Vagina (tissue), 2 donors: Measurements from ENCODE around the gene FSIP1.

ENCODE experiments used
- POLR2A ChIP-seq, 2 donors: fragments of 450-650 bp; IDR thresholded peaks; one replicate each; pipeline ENCODE4 v1.6.1; 2017; ENCODE audit warnings: antibody characterized with exemption in 2 of 2, mild to moderate bottlenecking in 2 of 2, moderate library complexity in 2 of 2
- TF ChIP-seq, protein P1 (sequence below), 3 experiments: fragments of 450-650 bp in 2 of 3; fragments of 200-600 bp in 1 of 3; sonication (generic) in 1 of 3; IDR thresholded peaks; one replicate each; pipeline ENCODE4 v1.5.1; 2017 to 2019; ENCODE audit warnings: antibody characterized with exemption in 3 of 3, mild to moderate bottlenecking in 2 of 3, moderate library complexity in 2 of 3

DNA sequence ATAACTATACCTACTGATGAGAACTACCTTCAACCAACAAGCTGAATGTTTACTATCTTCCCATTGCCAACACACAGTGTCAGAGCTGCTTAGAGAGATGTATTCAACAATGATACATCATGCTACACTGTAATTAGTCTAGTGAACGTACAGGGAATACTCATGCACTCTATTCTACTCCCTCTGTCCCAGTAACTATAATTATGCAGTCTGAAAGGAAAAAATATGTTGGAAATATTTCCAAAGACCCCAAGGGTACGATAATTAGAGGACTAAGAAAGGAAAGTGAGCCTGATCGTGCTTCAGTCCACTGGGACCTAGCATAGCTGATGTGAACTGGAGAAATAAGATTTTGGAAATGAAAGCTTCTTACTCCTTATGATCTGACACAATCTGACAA, 36.9 kb upstream of the FSIP1 start:
- TF ChIP-seq, protein P1, sequence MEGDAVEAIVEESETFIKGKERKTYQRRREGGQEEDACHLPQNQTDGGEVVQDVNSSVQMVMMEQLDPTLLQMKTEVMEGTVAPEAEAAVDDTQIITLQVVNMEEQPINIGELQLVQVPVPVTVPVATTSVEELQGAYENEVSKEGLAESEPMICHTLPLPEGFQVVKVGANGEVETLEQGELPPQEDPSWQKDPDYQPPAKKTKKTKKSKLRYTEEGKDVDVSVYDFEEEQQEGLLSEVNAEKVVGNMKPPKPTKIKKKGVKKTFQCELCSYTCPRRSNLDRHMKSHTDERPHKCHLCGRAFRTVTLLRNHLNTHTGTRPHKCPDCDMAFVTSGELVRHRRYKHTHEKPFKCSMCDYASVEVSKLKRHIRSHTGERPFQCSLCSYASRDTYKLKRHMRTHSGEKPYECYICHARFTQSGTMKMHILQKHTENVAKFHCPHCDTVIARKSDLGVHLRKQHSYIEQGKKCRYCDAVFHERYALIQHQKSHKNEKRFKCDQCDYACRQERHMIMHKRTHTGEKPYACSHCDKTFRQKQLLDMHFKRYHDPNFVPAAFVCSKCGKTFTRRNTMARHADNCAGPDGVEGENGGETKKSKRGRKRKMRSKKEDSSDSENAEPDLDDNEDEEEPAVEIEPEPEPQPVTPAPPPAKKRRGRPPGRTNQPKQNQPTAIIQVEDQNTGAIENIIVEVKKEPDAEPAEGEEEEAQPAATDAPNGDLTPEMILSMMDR (IDR thresholded peaks at IDR 0.05), result no peak
- TF ChIP-seq POLR2A (IDR thresholded peaks at IDR 0.05), result no peak
